B cell (primary cell): ENCODE measurements around the gene PCSK4. TPM values are rescaled to one million over a fixed set of nuclear protein-coding genes. Genes with fewer than 3 reads are reported as not detected.

Experiments
- ATAC-seq: fragments of 200-7000 bp; cut with Tn5 transposase; one replicate; pipeline ENCODE4 v1.10.0; 2021; ENCODE audit warnings: low read depth, mild to moderate bottlenecking, moderate number of reproducible peaks, moderate library complexity
- CTCF ChIA-PET: fragments of 350-600 bp; sonication (Branson Sonifier 250); formaldehyde crosslinking; loops from one replicate; lab custom pipeline; 2021; ENCODE audit warnings: antibody characterized with exemption, inconsistent platforms; lab: Charles Lee
- POLR2A ChIA-PET: fragments of 350-600 bp; sonication (Branson Sonifier 250); formaldehyde crosslinking; loops from one replicate; lab custom pipeline; 2021; ENCODE audit warnings: antibody characterized with exemption; lab: Charles Lee
- DNase-seq: peaks from one replicate; pipeline ENCODE4 v3.0.0; 2013
- H2AFZ ChIP-seq: 2 replicates; pipeline ENCODE4 v1.6.1; 2012; ENCODE audit warnings: mild to moderate bottlenecking, low read depth, low read length; ENCODE audit not compliant: insufficient read depth, poor library complexity, severe bottlenecking
- H3K27ac ChIP-seq, 2 donors: 1 replicate in 1 of 2; 2 replicates in 1 of 2; pipeline ENCODE4 v1.5.1; 2012 to 2013; ENCODE audit warnings: low read length in 2 of 2, mild to moderate bottlenecking in 2 of 2, moderate library complexity in 1 of 2
- H3K27me3 ChIP-seq, 4 experiments: fragments of 200-600 bp in 1 of 4; sonication (generic) in 1 of 4; replicated peaks in 1 of 4; 1 replicate in 2 of 4; 2 replicates in 2 of 4; pipeline versions ENCODE4 v1.6.1 to v1.7.0; 2013 to 2016; ENCODE audit warnings: low read length in 3 of 4, mild to moderate bottlenecking in 2 of 4, mixed read lengths in 1 of 4, moderate library complexity in 1 of 4; ENCODE audit not compliant: insufficient read depth in 4 of 4, control insufficient read depth in 3 of 4; ENCODE audit errors: control extremely low read depth in 1 of 4
- H3K36me3 ChIP-seq, 2 experiments: replicated peaks in 1 of 2; 1 replicate in 1 of 2; 2 replicates in 1 of 2; pipeline versions ENCODE4 v1.6.1 to v1.7.1; 2013; ENCODE audit warnings: low read length in 1 of 2; ENCODE audit not compliant: insufficient read depth in 2 of 2, control insufficient read depth in 1 of 2; ENCODE audit errors: control extremely low read depth in 1 of 2, extremely low read depth in 1 of 2
- H3K4me1 ChIP-seq, 2 donors: fragments of 200-600 bp in 1 of 2; sonication (generic) in 1 of 2; 1 replicate in 1 of 2; 2 replicates in 1 of 2; pipeline versions ENCODE4 v1.5.1 to v1.6.1; 2013 to 2017; ENCODE audit warnings: low read length in 2 of 2; ENCODE audit not compliant: control insufficient read depth in 2 of 2, insufficient read depth in 2 of 2
- H3K4me2 ChIP-seq: replicated peaks from 2 replicates; pipeline ENCODE3; 2012; ENCODE audit warnings: mild to moderate bottlenecking, low read depth, low read length; ENCODE audit not compliant: poor library complexity, severe bottlenecking
- H3K4me3 ChIP-seq, 5 experiments: fragments of 200-600 bp in 1 of 5; sonication (generic) in 1 of 5; 1 replicate in 3 of 5; 2 replicates in 2 of 5; pipeline versions ENCODE4 v1.5.1 to v1.7.0; 2011 to 2016; ENCODE audit warnings: low read length in 4 of 5, mild to moderate bottlenecking in 4 of 5, low read depth in 2 of 5, control low read depth in 1 of 5, moderate library complexity in 1 of 5; ENCODE audit not compliant: insufficient read depth in 1 of 5; ENCODE audit errors: control extremely low read depth in 1 of 5, extremely low read depth in 1 of 5
- H3K79me2 ChIP-seq: fragments of 200-600 bp; sonication (generic); one replicate; pipeline ENCODE4 v1.6.0; 2016; ENCODE audit warnings: low read length; ENCODE audit not compliant: control insufficient read depth, insufficient read depth
- H3K9ac ChIP-seq: fragments of 200-600 bp; sonication (generic); 2 replicates; pipeline ENCODE4 v1.6.1; 2017; ENCODE audit warnings: mild to moderate bottlenecking, low read length, moderate library complexity
- H3K9me3 ChIP-seq, 3 donors: one replicate each; pipeline versions ENCODE4 v1.6.1 to v1.7.1; 2013; ENCODE audit warnings: low read length in 2 of 3; ENCODE audit not compliant: control insufficient read depth in 2 of 3, insufficient read depth in 1 of 3; ENCODE audit errors: control extremely low read depth in 1 of 3
- H4K20me1 ChIP-seq: 2 replicates; pipeline ENCODE4 v1.6.0; 2012; ENCODE audit warnings: mild to moderate bottlenecking, low read length; ENCODE audit not compliant: insufficient read depth, control insufficient read depth, poor library complexity, severe bottlenecking
- H3K27ac Mint-ChIP-seq: one replicate; pipeline ENCODE4 v1.8.0; 2021; ENCODE audit warnings: mixed read lengths
- H3K27me3 Mint-ChIP-seq: one replicate; pipeline ENCODE4 v1.8.0; 2021; ENCODE audit warnings: mixed read lengths
- H3K4me1 Mint-ChIP-seq: one replicate; pipeline ENCODE4 v1.8.0; 2021; ENCODE audit warnings: mixed read lengths
- H3K4me3 Mint-ChIP-seq: one replicate; pipeline ENCODE4 v1.8.0; 2021; ENCODE audit warnings: mixed read lengths
- H3K9me3 Mint-ChIP-seq: one replicate; pipeline ENCODE4 v1.8.0; 2022; ENCODE audit warnings: mixed read lengths; ENCODE audit not compliant: insufficient read depth
- CTCF ChIP-seq: fragments of 200-600 bp; IDR thresholded peaks from one replicate; pipeline ENCODE4 v1.8.0; 2022; ENCODE audit warnings: antibody characterized with exemption, mild to moderate bottlenecking
- EZH2 ChIP-seq: IDR thresholded peaks from 2 replicates; pipeline ENCODE4 v1.6.1; 2012; ENCODE audit warnings: borderline replicate concordance, low read depth, mild to moderate bottlenecking, moderate library complexity, low read length; ENCODE audit not compliant: insufficient read depth, poor library complexity, severe bottlenecking
- WGBS: methylation state at CpG from one replicate; pipeline ENCODE4 v1.1.5; 2013; ENCODE audit warnings: missing lambda C conversion rate; ENCODE audit not compliant: insufficient coverage; 5-methylcytosine and 5-hydroxymethylcytosine counted together
- intact Hi-C: fragments of 100-400 bp; cut with micrococcal nuclease; formaldehyde crosslinking; loops from one replicate; pipeline ENCODE4 v1.10.0; 2022
- polyA plus RNA-seq: library from polyadenylated mRNA; depleted of rRNA; stranded (reverse); fragments of >200 nt; gene quantifications from 2 replicates; pipeline ENCODE4 v1.2.3, GENCODE V29; 2012
- total RNA-seq, 2 donors: library from RNA; stranded (reverse); fragments of 120-200 nt in 1 of 2; gene quantifications; 1 replicate in 1 of 2; 2 replicates in 1 of 2; pipeline versions ENCODE4 v1.2.3 to v1.2.4, GENCODE V29; 2013 to 2022

PCSK4 gene
- total and polyA plus RNA-seq, 2 donors (not counting 1 experiment from before 2014, with no cell fraction given): 1.1 to 1.3 TPM

- H3K27ac ChIP-seq: no peak overlapping the region
- Mint-ChIP-seq H3K4me3 (peak overlapping the region; percentile 99), H3K4me1 (peaks cover 18% of the 10 kb centered on the region), H3K9me3 (no peaks in the 10 kb centered on the region), H3K27ac (no peak overlapping the region), H3K27me3 (no peaks in the 10 kb centered on the region)
- H2AFZ ChIP-seq: peak overlapping the region; percentile 82
- peak overlapping the region; percentile 91 for H3K4me2 ChIP-seq
- H3K4me3 ChIP-seq: peak overlapping the region in 2 of 5 experiments; percentile 97 to 100
- H3K4me1 ChIP-seq: peaks cover 7 to 16% of the 10 kb centered on the region in 2 donors
- H4K20me1 ChIP-seq: peaks cover 70% of the 10 kb centered on the region
- TF ChIP-seq EZH2 (no peak), CTCF (no peak)
- ATAC-seq (no peak), DNase-seq (no peak)
- intact Hi-C loops: loop anchor here (1.0 kb wide), 1 partner anchor 30 kb away; the partner anchor contains the start of gene DAZAP1
- H3K9ac ChIP-seq: no peak overlapping the region
- POLR2A ChIA-PET: interaction anchor here (0.7 kb wide), 1 partner anchor 328 kb away, joined by 3 read pairs; no protein-coding TSS in a partner anchor
- 87% methylated on average over 4 of the region's 8 CpGs for WGBS
- CTCF ChIA-PET: interaction anchor here (0.7 to 1.4 kb wide), 7 partner anchors 20 to 231 kb away, joined by 3 to 4 read pairs (median 3); no protein-coding TSS in a partner anchor
- no peaks in the 10 kb centered on the region for H3K27me3 ChIP-seq
- peaks cover 0 to 51% of the 10 kb centered on the region in 2 experiments for H3K36me3 ChIP-seq
- H3K9me3 ChIP-seq: no peaks in the 10 kb centered on the region
- H3K79me2 ChIP-seq: peaks cover 34% of the 10 kb centered on the region
Observed at GRCh38 chr19:1437609-1438008, 52.5 kb downstream of the PCSK4 start.

GRCh38 chr19:1435378-1435989 lies 54.7 kb downstream of the PCSK4 start:
- H3K27me3 ChIP-seq: no peaks in the 10 kb centered on the region
- ATAC-seq (no peak), DNase-seq (no peak)
- TF ChIP-seq EZH2: no peak
- no peak for TF ChIP-seq CTCF
- no peaks in the 10 kb centered on the region for H3K9me3 Mint-ChIP-seq
- H2AFZ ChIP-seq: no peak overlapping the region
- H3K4me1 ChIP-seq: peaks cover 7 to 16% of the 10 kb centered on the region in 2 donors
- no peaks in the 10 kb centered on the region for H3K9me3 ChIP-seq
- H3K4me3 Mint-ChIP-seq: no peak overlapping the region
- no peak overlapping the region for H3K9ac ChIP-seq
- H3K4me3 ChIP-seq: no peak overlapping the region
- H3K4me2 ChIP-seq: no peak overlapping the region
- H3K27ac Mint-ChIP-seq: no peak overlapping the region
- intact Hi-C loops: no loop called here
- 92% methylated on average over 19 of the region's 21 CpGs for WGBS
- ChIA-PET CTCF (interaction anchor here (1.3 kb wide), 1 partner anchor 191 kb away, joined by 3 read pairs; no protein-coding TSS in a partner anchor), POLR2A (no interaction called here)
- H3K79me2 ChIP-seq: peaks cover 41% of the 10 kb centered on the region
- H3K4me1 Mint-ChIP-seq: peaks cover 14% of the 10 kb centered on the region
- peaks cover 62% of the 10 kb centered on the region for H4K20me1 ChIP-seq
- H3K36me3 ChIP-seq: peaks cover 0 to 52% of the 10 kb centered on the region in 2 experiments
- H3K27ac ChIP-seq: no peak overlapping the region
- no peaks in the 10 kb centered on the region for H3K27me3 Mint-ChIP-seq
